ENCODE results near the gene ALDOB.

Gene ALDOB

GRCh38 chr9:101435601-101436079 is at the start of gene ALDOB:
ALDOB (minus strand) TSS chr9:101435774; CDS start chr9:101430887, 4,887 bp downstream.
- no peak for DNase-seq

GRCh38 chr9:101484046-101484445 is 48.5 kb upstream of the ALDOB start:
- no peak for DNase-seq

- DNase-seq: no peak
These were observed 45.7 kb upstream of the ALDOB start for GRCh38 chr9:101481261-101481660.

GRCh38 chr9:101480386-101480785 is 44.8 kb upstream of the ALDOB start:
- DNase-seq: no peak

GRCh38 chr9:101479338-101480030 is 43.9 kb upstream of the ALDOB start:
- DNase-seq: no peak

- DNase-seq: no peak
These were observed 43.3 kb upstream of the ALDOB start for GRCh38 chr9:101478906-101479305.

- no peak for DNase-seq
These were observed 42.9 kb upstream of the ALDOB start for GRCh38 chr9:101478444-101478843.

GRCh38 chr9:101477736-101478135 is 42.2 kb upstream of the ALDOB start:
- no peak for DNase-seq

GRCh38 chr9:101477214-101477613 is 41.6 kb upstream of the ALDOB start:
- DNase-seq: no peak

GRCh38 chr9:101476576-101477208 is 41.1 kb upstream of the ALDOB start:
- DNase-seq: no peak

GRCh38 chr9:101472891-101473290 is 37.3 kb upstream of the ALDOB start:
- DNase-seq: no peak

- no peak for DNase-seq
These were observed 35.4 kb upstream of the ALDOB start for GRCh38 chr9:101470929-101471328.

GRCh38 chr9:101470021-101470420 is 34.4 kb upstream of the ALDOB start:
- DNase-seq: no peak

GRCh38 chr9:101469026-101469425 is 33.5 kb upstream of the ALDOB start:
- no peak for DNase-seq

- no peak for DNase-seq
These were observed 32.5 kb upstream of the ALDOB start for GRCh38 chr9:101468116-101468515.

- no peak for DNase-seq
These were observed 32.1 kb upstream of the ALDOB start for GRCh38 chr9:101467690-101468089.

- DNase-seq: no peak
These were observed 31.3 kb upstream of the ALDOB start for GRCh38 chr9:101466863-101467262.

GRCh38 chr9:101465326-101465915 is 29.8 kb upstream of the ALDOB start:
- DNase-seq: no peak

- DNase-seq: no peak
These were observed 27.8 kb upstream of the ALDOB start for GRCh38 chr9:101463397-101463796.

GRCh38 chr9:101462558-101462957 is 27.0 kb upstream of the ALDOB start:
- DNase-seq: no peak

- no peak for DNase-seq
These were observed 25.4 kb upstream of the ALDOB start for GRCh38 chr9:101460965-101461364.

- DNase-seq: no peak
These were observed 23.5 kb upstream of the ALDOB start for GRCh38 chr9:101458963-101459631.

- no peak for DNase-seq
These were observed 21.4 kb upstream of the ALDOB start for GRCh38 chr9:101457003-101457402.

All from NK-92 treated with Interleukin-12 subunit alpha and Interleukin-12 subunit beta, amount 100 ng/mL, for 24 hours (cell line).